H1 (cell line): ENCODE data around the gene ADGRV1.

Experiments
- EP300 ChIP-seq, 2 experiments: IDR thresholded peaks; 1 replicate in 1 of 2; 2 replicates in 1 of 2; pipeline ENCODE4 v1.6.1; 2011 to 2012; ENCODE audit warnings: low read depth in 2 of 2, low read length in 2 of 2, mild to moderate bottlenecking in 2 of 2, borderline replicate concordance in 1 of 2, inconsistent platforms in 1 of 2, moderate library complexity in 1 of 2
- EZH2 ChIP-seq: fragments of 200-600 bp; sonication (generic); IDR thresholded peaks from 2 replicates; pipeline ENCODE4 v1.7.1; 2012; ENCODE audit warnings: low read depth, mild to moderate bottlenecking, moderate library complexity, low read length, inconsistent platforms; ENCODE audit not compliant: severe bottlenecking
- POLR2A ChIP-seq, 2 experiments: IDR thresholded peaks; 1 replicate in 1 of 2; 2 replicates in 1 of 2; pipeline ENCODE4 v1.6.1; 2011; ENCODE audit warnings: low read depth in 2 of 2, low read length in 2 of 2, mild to moderate bottlenecking in 2 of 2; ENCODE audit errors: control extremely low read depth in 1 of 2
- RAD21 ChIP-seq, 2 experiments: IDR thresholded peaks in 1 of 2; conservative IDR thresholded peaks in 1 of 2; 2 replicates each; pipeline ENCODE4 v1.6.1; 2011; ENCODE audit warnings: low read depth in 2 of 2, low read length in 2 of 2, improper control_type of control experiment in 1 of 2, inconsistent platforms in 1 of 2, mild to moderate bottlenecking in 1 of 2, moderate library complexity in 1 of 2
- RFX5 ChIP-seq: IDR thresholded peaks from 2 replicates; pipeline ENCODE4 v1.6.1; 2011; ENCODE audit warnings: low read depth, low read length, improper control_type of control experiment, borderline replicate concordance
- TF ChIP-seq, protein P1 (sequence below), 3 experiments: IDR thresholded peaks; 1 replicate in 2 of 3; 2 replicates in 1 of 3; pipeline versions ENCODE4 v1.5.1 to v1.6.1; 2011; ENCODE audit warnings: low read length in 3 of 3, mild to moderate bottlenecking in 3 of 3, inconsistent platforms in 2 of 3, low read depth in 1 of 3, moderate library complexity in 1 of 3; ENCODE audit not compliant: insufficient read depth in 1 of 3; ENCODE audit errors: control extremely low read depth in 1 of 3

DNA sequence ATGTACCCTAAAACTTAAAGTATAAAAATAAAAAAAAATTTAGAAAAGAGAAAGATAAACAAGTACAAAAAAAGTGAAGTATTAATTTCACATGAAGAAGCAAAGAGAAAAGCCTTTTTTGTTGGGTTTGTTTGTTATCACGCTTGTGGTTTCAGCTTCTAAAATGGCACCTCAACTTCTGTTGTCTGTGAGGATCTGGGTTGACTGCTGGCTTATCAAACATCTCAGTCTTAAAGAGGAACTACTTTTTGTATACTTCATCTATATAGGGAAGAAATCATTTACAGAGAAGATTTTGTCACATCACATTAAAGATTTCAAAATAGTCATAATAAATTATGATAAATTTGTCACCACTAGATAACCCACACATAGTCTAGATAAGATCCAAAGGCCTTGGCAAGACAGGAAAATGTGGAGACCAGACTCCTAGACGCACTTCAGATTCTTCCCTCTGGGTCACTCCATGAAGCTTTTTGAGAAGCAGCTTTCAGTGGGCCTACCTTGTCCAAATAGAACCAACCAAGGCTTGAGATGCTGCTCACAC, 8.8 kb upstream of the ADGRV1 start:
- TF ChIP-seq POLR2A (IDR thresholded peaks at IDR 0.05; ENCODE audit: control extremely low read depth in 1 of 2, low read depth in 2 of 2, low read length in 2 of 2) (no peak), RFX5 (no peak), EZH2 (no peak), RAD21 (IDR thresholded peaks at IDR 0.05 in 1 of 2, conservative IDR thresholded peaks at IDR 0.05 in 1 of 2; ENCODE audit: low read depth in 2 of 2, low read length in 2 of 2) (no peak), EP300 (IDR thresholded peaks at IDR 0.05; ENCODE audit: borderline replicate concordance in 1 of 2, low read depth in 2 of 2, low read length in 2 of 2) (no peak)
- TF ChIP-seq, protein P1, sequence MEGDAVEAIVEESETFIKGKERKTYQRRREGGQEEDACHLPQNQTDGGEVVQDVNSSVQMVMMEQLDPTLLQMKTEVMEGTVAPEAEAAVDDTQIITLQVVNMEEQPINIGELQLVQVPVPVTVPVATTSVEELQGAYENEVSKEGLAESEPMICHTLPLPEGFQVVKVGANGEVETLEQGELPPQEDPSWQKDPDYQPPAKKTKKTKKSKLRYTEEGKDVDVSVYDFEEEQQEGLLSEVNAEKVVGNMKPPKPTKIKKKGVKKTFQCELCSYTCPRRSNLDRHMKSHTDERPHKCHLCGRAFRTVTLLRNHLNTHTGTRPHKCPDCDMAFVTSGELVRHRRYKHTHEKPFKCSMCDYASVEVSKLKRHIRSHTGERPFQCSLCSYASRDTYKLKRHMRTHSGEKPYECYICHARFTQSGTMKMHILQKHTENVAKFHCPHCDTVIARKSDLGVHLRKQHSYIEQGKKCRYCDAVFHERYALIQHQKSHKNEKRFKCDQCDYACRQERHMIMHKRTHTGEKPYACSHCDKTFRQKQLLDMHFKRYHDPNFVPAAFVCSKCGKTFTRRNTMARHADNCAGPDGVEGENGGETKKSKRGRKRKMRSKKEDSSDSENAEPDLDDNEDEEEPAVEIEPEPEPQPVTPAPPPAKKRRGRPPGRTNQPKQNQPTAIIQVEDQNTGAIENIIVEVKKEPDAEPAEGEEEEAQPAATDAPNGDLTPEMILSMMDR (IDR thresholded peaks at IDR 0.05; ENCODE audit: control extremely low read depth in 1 of 3, insufficient read depth in 1 of 3, low read depth in 1 of 3, low read length in 3 of 3) = no peak
